ENCODE measurements around the gene TTC23L. TPM values are rescaled to one million over a fixed set of nuclear protein-coding genes. Genes with fewer than 3 reads are reported as not detected.

Gene TTC23L
- total and polyA plus RNA-seq, 2 experiments from 2014 or later = 2.2 to 2.3 TPM

DNA sequence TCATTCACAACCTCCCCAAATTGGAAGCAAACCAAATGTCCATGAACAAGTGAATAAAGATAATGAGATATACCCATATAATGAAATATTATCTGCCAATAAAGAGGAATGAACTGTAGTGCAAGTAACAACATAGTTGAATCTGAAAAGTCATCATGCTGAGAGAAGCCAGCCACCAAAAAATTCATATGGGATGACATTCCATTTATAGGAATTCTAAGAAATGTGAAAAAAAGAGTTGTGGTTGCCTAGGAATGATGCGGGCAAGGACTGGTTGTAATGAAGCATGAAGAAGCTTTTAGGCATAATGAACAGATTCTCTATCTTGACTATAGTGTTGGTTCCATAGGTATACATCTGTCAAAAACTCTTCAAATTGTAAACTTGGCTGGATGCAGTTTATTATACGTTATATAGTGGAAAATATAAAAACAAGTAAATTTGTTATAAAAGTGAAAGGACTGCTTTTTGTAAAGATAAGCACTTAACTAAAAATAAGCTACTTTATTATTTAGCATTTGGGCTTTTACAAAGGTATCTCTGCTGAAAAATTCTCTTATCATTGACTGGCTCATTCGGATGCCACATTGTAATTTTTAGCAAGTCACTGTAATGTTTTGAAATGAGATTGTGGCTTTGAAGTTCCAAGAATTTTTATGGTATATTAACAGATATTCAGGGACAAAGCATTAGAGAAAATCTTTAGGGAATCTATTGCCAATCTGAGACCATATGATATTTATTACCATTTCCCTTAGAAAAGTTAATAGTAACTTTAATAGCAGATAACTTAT is 21.2 kb upstream of the TTC23L start:
- Histone ChIP-seq H4K20me1 (replicated peaks; ENCODE audit: insufficient read depth) (no peaks in the 10 kb centered on the region), H3K36me3 (ENCODE audit: insufficient read depth) (peaks cover 38% of the 10 kb centered on the region; the same call in 1 of the 2 replicates), H3K79me2 (replicated peaks; ENCODE audit: insufficient read depth) (no peaks in the 10 kb centered on the region), H3F3A (replicated peaks; ENCODE audit: low read depth) (no peaks in the 10 kb centered on the region), H3K27me3 (ENCODE audit: insufficient read depth) (no peaks in the 10 kb centered on the region), H3K9me2 (ENCODE audit: insufficient read depth) (no peaks in the 10 kb centered on the region), H3K4me2 (no peak overlapping the region), H3K4me3 (no peak overlapping the region), H2AFZ (no peak overlapping the region), H3K27ac (ENCODE audit: low read depth) (no peak overlapping the region), H3K4me1 (ENCODE audit: insufficient read depth) (no peaks in the 10 kb centered on the region)
- no peaks in the 10 kb centered on the region for H3K27me3 Mint-ChIP-seq (ENCODE audit: insufficient read depth, low read depth, poor library complexity)
- no peaks in the 10 kb centered on the region for H3K9me3 Mint-ChIP-seq
- ATAC-seq = no peak
- TF ChIP-seq ZNF462 (CRISPR knock-in tag; IDR thresholded peaks at IDR 0.05) = no peak
- TF ChIP-seq EZH2 (IDR thresholded peaks at IDR 0.05; ENCODE audit: low read depth, unreplicated experiment) = no peak
- TF ChIP-seq POLR2AphosphoS5 (IDR thresholded peaks at IDR 0.05; ENCODE audit: low read depth) = no peak
- no peak for TF ChIP-seq EZH2phosphoT487 (IDR thresholded peaks at IDR 0.05; ENCODE audit: unreplicated experiment)
- no peak for TF ChIP-seq ZNF114 (CRISPR knock-in tag; IDR thresholded peaks at IDR 0.05)
- TF ChIP-seq REST (IDR thresholded peaks at IDR 0.05; ENCODE audit: unreplicated experiment) = no peak
- TF ChIP-seq NANOG (IDR thresholded peaks at IDR 0.05; ENCODE audit: borderline replicate concordance) = no peak
- no peak for TF ChIP-seq STAT1 (IDR thresholded peaks at IDR 0.05; ENCODE audit: unreplicated experiment)
- no peak overlapping the region for H3K4me3 Mint-ChIP-seq
- no peaks in the 10 kb centered on the region for H3K4me1 Mint-ChIP-seq
- no peak for DNase-seq (ENCODE audit: low spot score)
- no peak overlapping the region for H3K27ac Mint-ChIP-seq
- peaks cover 50% of the 10 kb centered on the region for H3K36me3 Mint-ChIP-seq (ENCODE audit: low read depth)
